Esophagus squamous epithelium (tissue), 5 donors: ENCODE results near the gene STX1B. TPM values are rescaled to one million over a fixed set of nuclear protein-coding genes. Genes with fewer than 3 reads are reported as not detected.

ENCODE experiments used
- DNase-seq: peaks from one replicate; lab custom pipeline; 2025; lab: John Stamatoyannopoulos, UW
- H3K27ac ChIP-seq, 4 donors: fragments of 200-600 bp; sonication (generic); one replicate each; pipeline ENCODE4 v1.5.1; 2016 to 2019; ENCODE audit warnings: mild to moderate bottlenecking in 1 of 4
- H3K27me3 ChIP-seq, 4 donors: fragments of 200-600 bp; sonication (generic); 1 replicate in 3 of 4; 2 replicates in 1 of 4; pipeline versions ENCODE4 v1.5.1 to v1.6.0; 2017 to 2021; ENCODE audit warnings: antibody characterized with exemption in 1 of 4
- H3K36me3 ChIP-seq, 3 donors: fragments of 200-600 bp; sonication (generic); one replicate each; pipeline ENCODE4 v1.5.1; 2016 to 2019
- H3K4me1 ChIP-seq, 3 donors: fragments of 200-600 bp; sonication (generic); one replicate each; pipeline ENCODE4 v1.5.1; 2017 to 2019
- H3K4me3 ChIP-seq, 4 donors: fragments of 200-600 bp; sonication (generic); 1 replicate in 3 of 4; 2 replicates in 1 of 4; pipeline ENCODE4 v1.5.1; 2016 to 2019; ENCODE audit warnings: mild to moderate bottlenecking in 2 of 4, moderate library complexity in 1 of 4
- H3K9me3 ChIP-seq, 3 donors: fragments of 200-600 bp; sonication (generic); one replicate each; pipeline ENCODE4 v1.5.1; 2016 to 2019
- POLR2A ChIP-seq, 4 donors: fragments of 450-650 bp; IDR thresholded peaks; one replicate each; pipeline ENCODE4 v1.6.1; 2017; ENCODE audit warnings: antibody characterized with exemption in 4 of 4, mild to moderate bottlenecking in 4 of 4, moderate library complexity in 3 of 4
- WGBS, 2 donors: methylation state at CpG; one replicate each; pipeline ENCODE4 v1.1.5; 2018; 5-methylcytosine and 5-hydroxymethylcytosine counted together
- intact Hi-C: fragments of 100-400 bp; cut with DNase I; formaldehyde crosslinking; loops from one replicate; pipeline ENCODE4 v1.15.0; 2022
- total RNA-seq, 4 donors: library from RNA; depleted of rRNA; stranded (reverse); fragments of >200 nt; gene quantifications; one replicate each; pipeline ENCODE4 v1.1.0, GENCODE V29; 2016
- TF ChIP-seq, protein P1 (sequence below), 6 experiments: fragments of 450-650 bp in 4 of 6; fragments of 200-600 bp in 2 of 6; sonication (generic) in 2 of 6; IDR thresholded peaks; one replicate each; pipeline ENCODE4 v1.5.1; 2016 to 2019; ENCODE audit warnings: antibody characterized with exemption in 6 of 6, mild to moderate bottlenecking in 4 of 6, moderate library complexity in 4 of 6
- donor health status: DM: yes; HTN: yes; CAD: no.

The STX1B gene
- total RNA-seq, 4 donors from 2014 or later, result 0.06 to 1.5 (median 0.20) TPM

DNA sequence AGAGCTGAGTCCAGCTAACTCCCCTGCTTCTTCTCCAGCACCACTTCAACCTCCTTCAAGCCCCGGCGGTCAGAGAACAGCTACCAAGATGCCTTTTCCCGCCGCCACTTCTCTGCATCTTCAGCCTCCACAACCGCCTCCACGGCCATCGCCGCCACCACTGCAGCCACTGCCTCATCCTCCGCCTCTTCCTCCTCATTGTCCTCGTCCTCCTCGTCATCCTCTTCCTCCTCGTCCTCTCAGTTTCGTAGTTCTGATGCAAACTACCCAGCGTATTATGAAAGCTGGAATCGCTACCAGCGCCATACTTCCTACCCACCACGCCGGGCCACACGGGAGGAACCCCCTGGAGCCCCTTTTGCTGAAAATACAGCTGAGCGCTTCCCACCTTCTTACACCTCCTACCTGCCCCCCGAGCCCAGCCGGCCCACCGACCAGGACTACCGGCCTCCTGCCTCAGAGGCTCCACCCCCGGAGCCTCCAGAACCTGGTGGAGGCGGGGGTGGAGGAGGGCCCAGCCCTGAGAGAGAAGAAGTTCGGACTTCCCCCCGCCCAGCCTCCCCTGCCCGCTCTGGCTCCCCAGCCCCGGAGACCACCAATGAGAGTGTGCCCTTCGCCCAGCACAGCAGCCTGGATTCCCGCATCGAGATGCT is 45.7 kb downstream of the STX1B start:
- Histone ChIP-seq H3K9me3 (no peaks in the 10 kb centered on the region), H3K27ac (no peak overlapping the region), H3K4me1 (no peaks in the 10 kb centered on the region), H3K27me3 (no peaks in the 10 kb centered on the region), H3K4me3 (no peak overlapping the region), H3K36me3 (peaks cover 61 to 100% (median 92%) of the 10 kb centered on the region in 3 donors)
- 88 to 93% methylated on average over 17 to 19 of the region's 33 CpGs for WGBS, 2 donors
- intact Hi-C loops, result no loop called here
- TF ChIP-seq POLR2A (IDR thresholded peaks at IDR 0.05), result no peak
- DNase-seq, result no peak

DNA sequence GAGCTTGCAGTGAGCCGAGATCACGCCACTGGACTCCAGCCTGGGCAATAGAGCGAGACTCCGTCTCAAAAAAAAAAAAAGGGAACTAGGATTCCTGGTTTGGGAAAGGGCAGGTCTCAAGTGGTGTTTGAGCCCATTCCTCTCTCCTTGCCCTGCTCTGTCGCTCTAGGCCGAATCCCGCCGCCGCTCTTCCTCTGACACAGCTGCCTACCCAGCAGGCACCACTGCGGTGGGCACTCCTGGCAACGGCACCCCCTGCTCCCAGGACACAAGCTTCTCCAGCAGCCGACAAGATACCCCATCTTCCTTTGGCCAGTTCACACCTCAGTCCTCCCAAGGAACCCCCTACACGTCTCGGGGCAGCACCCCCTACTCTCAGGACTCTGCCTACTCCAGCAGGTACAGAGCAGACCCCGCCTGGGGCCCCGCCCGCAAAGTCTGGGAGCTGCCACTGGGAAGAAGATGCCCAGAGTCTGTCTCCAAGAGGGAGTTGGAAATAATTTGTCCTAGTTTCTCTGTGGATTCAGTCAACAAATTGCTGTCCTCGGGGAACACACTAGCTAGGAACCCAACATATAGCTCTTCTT is 46.4 kb downstream of the STX1B start:
- TF ChIP-seq, protein P1, sequence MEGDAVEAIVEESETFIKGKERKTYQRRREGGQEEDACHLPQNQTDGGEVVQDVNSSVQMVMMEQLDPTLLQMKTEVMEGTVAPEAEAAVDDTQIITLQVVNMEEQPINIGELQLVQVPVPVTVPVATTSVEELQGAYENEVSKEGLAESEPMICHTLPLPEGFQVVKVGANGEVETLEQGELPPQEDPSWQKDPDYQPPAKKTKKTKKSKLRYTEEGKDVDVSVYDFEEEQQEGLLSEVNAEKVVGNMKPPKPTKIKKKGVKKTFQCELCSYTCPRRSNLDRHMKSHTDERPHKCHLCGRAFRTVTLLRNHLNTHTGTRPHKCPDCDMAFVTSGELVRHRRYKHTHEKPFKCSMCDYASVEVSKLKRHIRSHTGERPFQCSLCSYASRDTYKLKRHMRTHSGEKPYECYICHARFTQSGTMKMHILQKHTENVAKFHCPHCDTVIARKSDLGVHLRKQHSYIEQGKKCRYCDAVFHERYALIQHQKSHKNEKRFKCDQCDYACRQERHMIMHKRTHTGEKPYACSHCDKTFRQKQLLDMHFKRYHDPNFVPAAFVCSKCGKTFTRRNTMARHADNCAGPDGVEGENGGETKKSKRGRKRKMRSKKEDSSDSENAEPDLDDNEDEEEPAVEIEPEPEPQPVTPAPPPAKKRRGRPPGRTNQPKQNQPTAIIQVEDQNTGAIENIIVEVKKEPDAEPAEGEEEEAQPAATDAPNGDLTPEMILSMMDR (IDR thresholded peaks at IDR 0.05), result no peak
- TF ChIP-seq POLR2A (IDR thresholded peaks at IDR 0.05), result no peak
- no peak for DNase-seq
- no peak overlapping the region for H3K4me3 ChIP-seq
- H3K4me1 ChIP-seq, result peaks cover 4 to 7% (median 5%) of the 10 kb centered on the region in 3 donors
- H3K36me3 ChIP-seq, result peaks cover 55 to 100% (median 89%) of the 10 kb centered on the region in 3 donors
- 90 to 92% methylated on average over 12 to 15 of the region's 18 CpGs for WGBS, 2 donors
- H3K27me3 ChIP-seq, result no peaks in the 10 kb centered on the region
- H3K9me3 ChIP-seq, result no peaks in the 10 kb centered on the region
- H3K27ac ChIP-seq, result no peak overlapping the region
- intact Hi-C loops, result no loop called here

DNA sequence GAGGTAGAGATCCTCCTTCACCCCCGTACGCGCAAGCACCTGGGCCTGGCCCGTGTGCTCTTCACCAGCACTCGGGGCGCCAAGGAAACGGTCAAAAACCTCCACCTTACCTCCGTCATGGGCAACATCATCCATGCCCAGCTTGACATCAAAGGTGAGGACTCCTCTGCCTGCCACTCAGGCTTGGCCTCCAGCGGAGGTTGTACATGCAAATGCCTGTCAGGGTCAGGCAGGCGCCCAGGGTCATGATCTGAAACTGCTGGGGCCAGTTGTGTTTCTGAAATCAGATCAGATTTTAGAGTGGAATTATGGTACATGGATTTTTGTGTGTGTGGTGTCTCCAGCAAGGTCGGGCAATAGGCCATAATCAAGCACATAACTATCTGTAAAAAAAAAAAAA is 49.1 kb downstream of the STX1B start:
- peaks cover 17 to 22% (median 18%) of the 10 kb centered on the region in 3 donors for H3K4me1 ChIP-seq
- 92% methylated on average over 4 to 10 of the region's 11 CpGs for WGBS, 2 donors
- intact Hi-C loops, result no loop called here
- no peaks in the 10 kb centered on the region for H3K27me3 ChIP-seq
- DNase-seq, result no peak
- H3K36me3 ChIP-seq, result peaks cover 50 to 75% (median 63%) of the 10 kb centered on the region in 3 donors
- H3K27ac ChIP-seq, result no peak overlapping the region
- no peaks in the 10 kb centered on the region for H3K9me3 ChIP-seq
- TF ChIP-seq, protein P1 (IDR thresholded peaks at IDR 0.05), result no peak
- TF ChIP-seq POLR2A (IDR thresholded peaks at IDR 0.05), result no peak
- H3K4me3 ChIP-seq, result no peak overlapping the region

DNA sequence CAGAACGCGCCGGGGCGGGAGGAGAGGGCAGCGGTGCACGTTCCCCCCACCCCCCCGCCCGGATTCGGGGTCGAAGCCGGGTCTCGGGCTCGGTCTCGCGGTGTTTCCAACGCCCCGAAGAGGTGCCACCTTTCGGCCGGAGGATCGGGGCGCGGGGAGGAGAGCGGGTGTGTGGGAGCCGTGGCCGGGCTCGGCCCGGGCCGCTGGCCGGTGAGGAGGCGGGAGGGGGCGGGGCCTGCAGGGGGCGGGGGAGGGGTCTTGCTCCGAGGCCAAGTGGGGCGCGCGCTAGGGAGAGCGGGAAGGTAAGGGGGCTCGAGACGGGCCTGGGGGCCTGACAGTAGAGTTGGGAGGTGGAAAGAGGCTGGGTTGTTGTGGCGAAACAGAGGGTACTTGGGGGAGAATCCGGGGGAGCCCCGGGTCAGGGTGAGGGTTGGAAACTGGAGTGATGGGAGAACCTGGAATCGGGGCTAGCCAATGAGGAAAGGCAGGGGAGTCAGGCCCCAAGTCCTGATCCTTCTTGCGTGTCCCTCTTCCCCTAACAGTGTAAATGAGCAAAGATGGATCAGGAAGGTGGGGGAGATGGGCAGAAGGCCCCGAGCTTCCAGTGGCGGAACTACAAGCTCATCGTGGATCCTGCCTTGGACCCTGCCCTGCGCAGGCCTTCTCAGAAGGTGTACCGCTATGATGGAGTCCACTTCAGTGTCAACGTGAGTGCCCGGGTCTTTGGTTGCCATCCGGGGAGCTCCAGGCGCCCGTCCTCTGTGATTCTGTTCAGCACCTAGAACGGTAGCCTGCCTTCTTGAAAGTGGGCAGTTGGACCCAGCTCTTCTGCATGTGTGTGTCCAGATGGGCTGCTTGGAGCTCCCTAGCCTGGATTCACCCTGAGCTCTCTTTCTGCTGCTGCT is 52.0 kb downstream of the STX1B start:
- Histone ChIP-seq H3K9me3 (no peaks in the 10 kb centered on the region), H3K36me3 (peaks cover 24 to 45% (median 34%) of the 10 kb centered on the region in 3 donors), H3K27me3 (no peaks in the 10 kb centered on the region), H3K4me1 (peaks cover 17 to 36% (median 25%) of the 10 kb centered on the region in 3 donors), H3K4me3 (peak overlapping the region; percentile 54 to 99 (median 85)), H3K27ac (peak overlapping the region; percentile 93 to 99 (median 98))
- DNase-seq, result no peak
- WGBS, 2 donors, result 21 to 27% methylated on average over 15 to 23 of the region's 55 CpGs
- intact Hi-C loops, result no loop called here
- TF ChIP-seq POLR2A (IDR thresholded peaks at IDR 0.05), result no peak
- TF ChIP-seq, protein P1 (IDR thresholded peaks at IDR 0.05), result no peak

DNA sequence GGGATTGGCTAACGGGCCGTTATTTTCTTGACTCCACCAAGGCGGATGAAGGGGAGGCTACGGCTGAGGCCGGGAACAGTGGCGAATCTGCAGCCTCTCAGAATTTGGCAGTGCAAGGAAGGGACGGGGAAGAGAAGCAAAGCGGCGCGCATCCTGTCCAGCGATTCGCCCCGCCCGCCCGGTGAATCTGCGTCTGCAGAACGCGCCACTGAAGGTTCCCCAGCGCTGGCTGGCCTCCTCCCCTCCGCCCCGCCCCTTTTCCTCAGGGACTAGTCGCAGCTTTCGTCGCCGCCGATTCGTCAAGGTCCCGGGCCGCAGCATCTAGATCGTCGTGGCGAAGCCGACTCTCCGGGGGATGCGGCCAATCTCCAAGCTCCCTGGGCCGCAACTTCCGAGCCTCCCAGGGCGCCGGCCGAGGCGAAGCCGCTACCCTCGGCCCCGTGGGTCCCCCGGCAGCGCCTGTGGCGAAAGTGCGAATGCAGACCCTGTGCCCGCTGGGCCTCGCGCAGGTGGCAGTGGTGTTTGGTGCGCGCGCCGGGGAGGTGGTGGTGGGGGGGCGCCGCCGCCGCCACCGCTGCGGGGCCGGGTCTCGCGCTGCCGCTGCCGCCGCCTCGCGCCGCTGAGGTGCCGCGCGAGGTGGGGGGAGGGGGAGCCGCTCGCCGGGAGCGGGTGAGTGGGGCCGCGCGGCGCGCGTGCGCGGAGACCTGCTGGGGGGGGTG is 52.8 kb downstream of the STX1B start, which contains the start of gene SETD1A:
TSS of gene SETD1A (plus strand) at position 299 of the 719 bp plus-strand sequence. CDS start 978 bp downstream, outside the sequence.
- intact Hi-C loops, result no loop called here
- 0% methylated on average over 8 of the region's 85 CpGs; no CpG with 5 or more reads in 1 of the 2 donors for WGBS, 2 donors
- DNase-seq, result peak; percentile 84

More for the DNA sequence above, 52.8 kb downstream of the STX1B start, which contains the start of gene SETD1A:
- H3K27me3 ChIP-seq, result no peaks in the 10 kb centered on the region
- H3K4me3 ChIP-seq, result peak within 1 kb of the TSS; percentile 54 to 99 (median 85)
- H3K4me1 ChIP-seq, result peaks cover 17 to 44% (median 28%) of the 10 kb centered on the region in 3 donors
- H3K27ac ChIP-seq, result peak within 1 kb of the TSS; percentile 93 to 99 (median 98)
- TF ChIP-seq, protein P1 (IDR thresholded peaks at IDR 0.05), result peak in 2 of 6 experiments; percentile 3 to 32
- TF ChIP-seq POLR2A (IDR thresholded peaks at IDR 0.05), result peak in 2 of 4 donors; percentile 43 to 48
- H3K9me3 ChIP-seq, result no peaks in the 10 kb centered on the region
- H3K36me3 ChIP-seq, result peaks cover 18 to 37% (median 26%) of the 10 kb centered on the region in 3 donors
